ENCODE measurements around the gene SYNJ2. TPM values are rescaled to one million over a fixed set of nuclear protein-coding genes. Genes with fewer than 3 reads are reported as not detected.

SYNJ2 gene
- total and polyA plus RNA-seq, 2 experiments from 2014 or later: 20.5 to 28.6 TPM

DNA sequence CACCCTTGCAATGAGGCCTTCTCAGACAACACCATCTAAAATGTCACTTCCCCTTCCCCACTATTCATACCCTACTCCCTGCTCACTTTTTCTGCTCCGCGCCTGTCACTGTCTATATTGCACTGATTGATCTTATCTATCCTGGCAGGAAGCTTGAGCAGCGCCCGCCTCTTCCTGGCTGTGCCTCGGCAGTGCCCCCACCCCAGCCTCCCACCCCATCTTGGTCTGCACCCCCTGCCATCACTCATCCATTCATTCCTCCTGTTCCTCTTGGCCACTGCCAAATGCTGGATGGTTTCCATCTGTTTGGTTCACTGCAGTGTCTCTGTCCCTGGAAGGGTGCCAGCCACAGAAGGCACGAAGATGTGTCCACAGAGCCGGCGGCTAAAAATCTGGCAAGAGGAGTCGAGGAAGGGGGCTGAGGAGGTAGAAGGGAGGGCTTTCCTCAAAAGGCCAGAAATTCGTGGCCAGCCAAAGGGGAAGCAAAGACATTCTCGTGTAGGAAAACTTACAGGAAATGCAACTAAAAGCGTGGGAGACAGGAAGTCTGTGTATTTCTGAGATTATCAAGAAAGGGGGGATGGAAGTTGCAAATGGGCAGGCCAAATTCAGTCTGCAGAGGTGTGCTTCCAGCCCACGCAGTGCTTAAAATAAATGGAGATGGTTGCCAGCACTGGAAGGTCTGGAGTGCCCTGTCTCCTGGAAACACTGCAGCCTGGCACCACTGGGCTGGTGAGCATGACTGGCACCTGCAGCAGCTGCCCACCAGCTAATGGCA, 27.6 kb downstream of the SYNJ2 start:
- Histone ChIP-seq H3K27me3 (replicated peaks; ENCODE audit: insufficient read depth) (no peaks in the 10 kb centered on the region), H3K36me3 (ENCODE audit: low read depth) (no peaks in the 10 kb centered on the region), H3K4me1 (ENCODE audit: insufficient read depth) (peaks cover 27% of the 10 kb centered on the region), H3K27ac (peak overlapping the region; percentile 61), H3K9me2 (ENCODE audit: insufficient read depth) (no peaks in the 10 kb centered on the region), H4K20me1 (ENCODE audit: insufficient read depth) (no peaks in the 10 kb centered on the region), H3K4me2 (ENCODE audit: unreplicated experiment) (peak overlapping the region; percentile 53), H3K79me2 (ENCODE audit: insufficient read depth) (peaks cover 100% of the 10 kb centered on the region), H3F3A (ENCODE audit: insufficient read depth) (peaks cover 22% of the 10 kb centered on the region), H3K9me3 (ENCODE audit: low read depth) (no peaks in the 10 kb centered on the region), H2AFZ (no peak overlapping the region), H3K4me3 (no peak overlapping the region), H3K9ac (peak overlapping the region; percentile 60)
- TF ChIP-seq EZH2phosphoT487 (IDR thresholded peaks at IDR 0.05; ENCODE audit: insufficient read depth, low read depth) (no peak), EZH2 (IDR thresholded peaks at IDR 0.05; ENCODE audit: insufficient read depth, poor library complexity, severe bottlenecking) (no peak)
- in situ Hi-C loops (cut with MboI): no loop called here
- 34 to 39% methylated on average over 11 to 13 of the region's 13 CpGs for WGBS, 2 experiments (ENCODE audit: low coverage in 1 of 2, low lambda C conversion rate in 2 of 2, missing lambda C conversion rate in 2 of 2)
- peak; percentile 84 for DNase-seq

DNA sequence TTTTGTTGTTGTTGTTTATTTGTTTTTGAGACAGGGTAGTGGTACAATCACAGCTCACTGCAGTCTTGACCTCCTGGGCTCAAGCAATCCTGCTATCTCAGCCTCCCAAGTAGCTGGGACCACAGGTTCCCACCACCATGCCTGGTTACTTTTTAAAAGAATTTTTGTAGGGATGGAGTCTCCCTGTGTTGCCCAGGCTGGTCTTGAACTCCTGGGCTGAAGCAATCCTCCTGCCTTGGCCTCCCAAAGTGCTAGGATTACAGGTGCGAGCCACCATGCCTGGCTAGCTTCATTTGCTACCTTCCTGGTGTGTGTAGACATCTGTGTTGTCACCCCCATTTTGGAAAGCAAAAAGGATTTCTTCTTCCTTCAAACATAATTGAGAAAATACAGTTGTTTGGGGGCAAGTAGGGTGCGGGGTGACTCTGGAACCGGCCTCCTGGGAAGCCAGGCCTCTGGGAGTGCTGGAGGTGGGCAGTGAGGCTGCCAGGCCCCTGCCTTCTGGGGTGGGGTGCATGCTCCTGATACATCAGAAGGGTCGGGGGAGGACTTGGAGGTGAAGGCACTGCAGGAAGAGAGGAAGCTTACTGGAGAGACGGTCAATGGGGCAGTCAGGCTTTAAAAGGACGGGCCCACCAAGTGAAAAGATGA, 28.4 kb downstream of the SYNJ2 start:
- 91 to 97% methylated on average over 6 of the region's 6 CpGs for WGBS, 2 experiments (ENCODE audit: low coverage in 1 of 2, low lambda C conversion rate in 2 of 2, missing lambda C conversion rate in 2 of 2)
- no peak for TF ChIP-seq EZH2phosphoT487 (IDR thresholded peaks at IDR 0.05; ENCODE audit: insufficient read depth, low read depth)
- TF ChIP-seq EZH2 (IDR thresholded peaks at IDR 0.05; ENCODE audit: insufficient read depth, poor library complexity, severe bottlenecking): no peak
- H3K4me2 ChIP-seq (ENCODE audit: unreplicated experiment): no peak overlapping the region
- H3K4me1 ChIP-seq (ENCODE audit: insufficient read depth): peaks cover 28% of the 10 kb centered on the region
- H3K36me3 ChIP-seq (ENCODE audit: low read depth): no peaks in the 10 kb centered on the region
- peak overlapping the region; percentile 60 for H3K9ac ChIP-seq
- H3K27me3 ChIP-seq (replicated peaks; ENCODE audit: insufficient read depth): no peaks in the 10 kb centered on the region
- no peaks in the 10 kb centered on the region for H3K9me3 ChIP-seq (ENCODE audit: low read depth)
- in situ Hi-C loops (cut with MboI): no loop called here
- H2AFZ ChIP-seq: no peak overlapping the region
- DNase-seq: no peak
- no peak overlapping the region for H3K4me3 ChIP-seq
- no peaks in the 10 kb centered on the region for H4K20me1 ChIP-seq (ENCODE audit: insufficient read depth)
- peaks cover 16% of the 10 kb centered on the region for H3F3A ChIP-seq (ENCODE audit: insufficient read depth)
- H3K79me2 ChIP-seq (ENCODE audit: insufficient read depth): peaks cover 100% of the 10 kb centered on the region
- peak overlapping the region; percentile 61 for H3K27ac ChIP-seq
- no peaks in the 10 kb centered on the region for H3K9me2 ChIP-seq (ENCODE audit: insufficient read depth)

DNA sequence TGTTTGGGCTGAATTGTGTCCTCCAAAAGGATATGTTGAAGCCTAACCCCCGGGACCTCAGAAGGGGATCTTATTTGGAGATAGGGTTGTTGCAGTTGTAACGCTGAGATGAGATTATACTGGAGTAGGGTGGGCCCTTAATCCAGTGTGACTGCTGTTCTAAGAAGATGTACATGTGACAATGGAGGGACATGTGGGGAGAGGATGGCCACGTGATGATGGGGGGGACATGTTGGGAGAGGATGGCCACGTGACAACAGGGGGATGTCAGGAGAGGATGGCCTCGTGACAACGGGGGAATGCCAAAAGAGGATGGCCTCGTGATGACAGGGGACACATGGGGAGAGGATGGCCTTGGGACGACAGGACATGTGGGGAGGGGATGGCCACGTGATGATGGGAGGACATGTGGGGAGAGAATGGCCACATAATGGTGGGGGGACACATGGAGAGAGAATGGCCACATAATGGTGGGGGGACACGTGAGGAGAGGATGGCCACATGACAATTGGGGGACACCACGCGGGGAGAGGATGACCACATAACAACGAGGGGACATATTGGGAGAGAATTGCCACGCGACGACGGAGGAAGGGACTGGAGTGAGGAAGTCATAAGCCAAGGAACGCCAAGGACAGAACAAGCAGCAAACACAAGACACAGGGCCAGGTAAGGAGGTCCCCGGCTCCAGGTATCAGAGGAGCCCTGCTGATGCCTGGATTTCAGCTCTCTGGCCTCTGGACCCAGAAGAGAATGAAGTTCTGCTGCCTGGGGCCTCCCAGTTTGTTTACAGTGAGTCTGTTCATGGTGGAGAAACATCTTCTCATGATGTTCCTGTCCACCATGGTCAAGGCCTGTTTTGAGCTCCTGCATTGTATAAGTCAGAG, 29.2 kb downstream of the SYNJ2 start:
- H3K79me2 ChIP-seq (ENCODE audit: insufficient read depth): peaks cover 100% of the 10 kb centered on the region
- H3K9ac ChIP-seq: no peak overlapping the region
- H4K20me1 ChIP-seq (ENCODE audit: insufficient read depth): no peaks in the 10 kb centered on the region
- H3K27ac ChIP-seq: no peak overlapping the region
- in situ Hi-C loops (cut with MboI): no loop called here
- H2AFZ ChIP-seq: no peak overlapping the region
- H3K4me1 ChIP-seq (ENCODE audit: insufficient read depth): peaks cover 36% of the 10 kb centered on the region
- no peaks in the 10 kb centered on the region for H3K36me3 ChIP-seq (ENCODE audit: low read depth)
- no peak overlapping the region for H3K4me2 ChIP-seq (ENCODE audit: unreplicated experiment)
- peaks cover 16% of the 10 kb centered on the region for H3F3A ChIP-seq (ENCODE audit: insufficient read depth)
- no peaks in the 10 kb centered on the region for H3K9me3 ChIP-seq (ENCODE audit: low read depth)
- H3K4me3 ChIP-seq: no peak overlapping the region
- TF ChIP-seq EZH2 (IDR thresholded peaks at IDR 0.05; ENCODE audit: insufficient read depth, poor library complexity, severe bottlenecking) (no peak), EZH2phosphoT487 (IDR thresholded peaks at IDR 0.05; ENCODE audit: insufficient read depth, low read depth) (no peak)
- DNase-seq: no peak
- H3K27me3 ChIP-seq (replicated peaks; ENCODE audit: insufficient read depth): no peaks in the 10 kb centered on the region
- H3K9me2 ChIP-seq (ENCODE audit: insufficient read depth): no peaks in the 10 kb centered on the region
- 93 to 95% methylated on average over 19 of the region's 19 CpGs for WGBS, 2 experiments (ENCODE audit: low coverage in 1 of 2, low lambda C conversion rate in 2 of 2, missing lambda C conversion rate in 2 of 2)

DNA sequence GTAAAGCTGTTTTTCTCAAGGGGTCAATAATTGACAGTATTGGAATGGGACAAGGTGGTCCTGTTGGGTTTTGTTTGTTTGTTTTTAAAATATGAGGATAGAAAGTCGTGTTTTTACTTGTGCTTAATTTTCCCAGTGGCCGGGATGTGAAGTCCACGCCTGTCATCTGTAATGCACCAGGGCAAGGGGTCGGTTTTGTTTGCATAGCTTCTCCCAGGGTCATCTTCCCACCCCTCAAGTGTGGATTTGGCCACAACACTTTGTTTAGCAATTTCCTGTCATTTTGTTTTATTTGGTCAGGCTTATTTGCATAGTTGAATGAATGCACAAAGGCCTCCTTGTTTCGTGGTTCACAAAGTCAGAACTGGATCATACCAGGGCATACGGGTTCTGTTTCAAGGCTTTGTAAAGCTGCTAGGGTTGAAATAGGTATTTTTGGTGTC, 29.8 kb downstream of the SYNJ2 start:
- Histone ChIP-seq H3K4me1 (ENCODE audit: insufficient read depth) (peaks cover 40% of the 10 kb centered on the region), H3K9me2 (ENCODE audit: insufficient read depth) (no peaks in the 10 kb centered on the region), H3K9me3 (ENCODE audit: low read depth) (no peaks in the 10 kb centered on the region), H3K27ac (no peak overlapping the region), H3K4me3 (no peak overlapping the region), H3K9ac (no peak overlapping the region), H2AFZ (no peak overlapping the region), H3K36me3 (ENCODE audit: low read depth) (no peaks in the 10 kb centered on the region), H3K79me2 (ENCODE audit: insufficient read depth) (peaks cover 100% of the 10 kb centered on the region), H3F3A (ENCODE audit: insufficient read depth) (peaks cover 19% of the 10 kb centered on the region), H3K4me2 (ENCODE audit: unreplicated experiment) (no peak overlapping the region), H3K27me3 (replicated peaks; ENCODE audit: insufficient read depth) (no peaks in the 10 kb centered on the region), H4K20me1 (ENCODE audit: insufficient read depth) (no peaks in the 10 kb centered on the region)
- no peak for TF ChIP-seq EZH2phosphoT487 (IDR thresholded peaks at IDR 0.05; ENCODE audit: insufficient read depth, low read depth)
- no peak for TF ChIP-seq EZH2 (IDR thresholded peaks at IDR 0.05; ENCODE audit: insufficient read depth, poor library complexity, severe bottlenecking)
- in situ Hi-C loops (cut with MboI): no loop called here
- WGBS, 2 experiments (ENCODE audit: low coverage in 1 of 2, low lambda C conversion rate in 2 of 2, missing lambda C conversion rate in 2 of 2): 87 to 90% methylated on average over 6 of the region's 6 CpGs
- no peak for DNase-seq
